GM19324 (cell line): ENCODE results near the gene SH3BGR.

Experiments used
- ATAC-seq: cut with Tn5 transposase; IDR thresholded peaks from one replicate; pipeline ENCODE4 v1.9.1; 2021; ENCODE audit warnings: mild to moderate bottlenecking, moderate library complexity; ENCODE audit not compliant: unreplicated experiment, low FRiP score

Gene SH3BGR

DNA sequence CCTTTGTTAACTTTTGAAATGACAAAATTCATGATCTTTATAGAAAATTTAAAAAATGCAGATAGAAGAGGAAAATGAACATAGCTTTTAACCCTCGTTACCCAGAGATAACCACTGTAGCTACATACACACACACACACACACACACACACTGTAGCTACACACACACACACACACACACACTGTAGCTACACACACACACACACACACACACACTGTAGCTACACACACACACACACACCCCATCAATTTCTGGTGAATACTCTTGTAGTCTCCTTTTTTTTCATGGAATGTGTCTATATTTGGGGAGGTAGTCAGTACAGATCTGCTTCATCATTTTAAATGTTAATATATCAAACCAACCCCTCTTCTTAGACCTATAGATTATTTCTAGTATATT is 58.5 kb downstream of the SH3BGR start:
- no peak for ATAC-seq

DNA sequence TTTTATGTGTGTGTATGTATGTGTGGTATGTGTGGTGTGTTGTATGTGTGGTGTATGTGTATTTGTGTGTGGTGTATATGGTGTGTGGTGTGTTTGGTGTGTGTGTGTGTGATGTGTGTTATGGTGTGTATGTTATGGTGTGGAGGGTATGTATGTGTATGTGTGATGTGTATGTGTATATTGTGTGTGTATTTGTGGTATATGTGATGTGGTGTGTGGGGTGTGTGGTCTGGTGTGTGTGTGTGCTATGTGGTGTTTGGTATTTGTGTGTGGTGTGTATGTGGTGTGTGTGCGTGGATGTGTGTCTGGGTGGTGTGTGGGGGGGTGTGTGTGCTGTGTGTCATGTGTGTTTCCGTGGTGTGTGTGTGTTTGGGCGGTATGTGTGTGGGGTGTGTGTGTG is 59.3 kb downstream of the SH3BGR start:
- ATAC-seq: no peak

DNA sequence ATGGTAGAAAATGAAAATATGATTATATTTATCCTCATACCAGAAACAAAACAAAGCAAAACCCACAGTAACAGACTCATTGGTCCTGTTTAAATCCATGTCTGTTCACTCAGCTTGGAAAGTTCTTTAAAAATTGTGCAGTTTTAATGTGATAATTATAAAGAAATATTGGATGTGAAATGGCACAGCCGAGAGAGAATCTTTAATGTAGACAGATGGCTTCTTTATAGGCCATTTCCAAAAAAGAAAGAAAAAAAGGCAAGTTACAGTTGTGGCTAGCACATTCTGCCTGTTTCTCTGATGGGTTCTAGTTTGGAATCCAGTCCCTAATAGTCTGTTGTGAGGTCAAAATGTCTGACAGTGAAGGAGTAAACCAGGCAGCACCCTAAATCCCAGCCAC is 62.0 kb downstream of the SH3BGR start:
- no peak for ATAC-seq

DNA sequence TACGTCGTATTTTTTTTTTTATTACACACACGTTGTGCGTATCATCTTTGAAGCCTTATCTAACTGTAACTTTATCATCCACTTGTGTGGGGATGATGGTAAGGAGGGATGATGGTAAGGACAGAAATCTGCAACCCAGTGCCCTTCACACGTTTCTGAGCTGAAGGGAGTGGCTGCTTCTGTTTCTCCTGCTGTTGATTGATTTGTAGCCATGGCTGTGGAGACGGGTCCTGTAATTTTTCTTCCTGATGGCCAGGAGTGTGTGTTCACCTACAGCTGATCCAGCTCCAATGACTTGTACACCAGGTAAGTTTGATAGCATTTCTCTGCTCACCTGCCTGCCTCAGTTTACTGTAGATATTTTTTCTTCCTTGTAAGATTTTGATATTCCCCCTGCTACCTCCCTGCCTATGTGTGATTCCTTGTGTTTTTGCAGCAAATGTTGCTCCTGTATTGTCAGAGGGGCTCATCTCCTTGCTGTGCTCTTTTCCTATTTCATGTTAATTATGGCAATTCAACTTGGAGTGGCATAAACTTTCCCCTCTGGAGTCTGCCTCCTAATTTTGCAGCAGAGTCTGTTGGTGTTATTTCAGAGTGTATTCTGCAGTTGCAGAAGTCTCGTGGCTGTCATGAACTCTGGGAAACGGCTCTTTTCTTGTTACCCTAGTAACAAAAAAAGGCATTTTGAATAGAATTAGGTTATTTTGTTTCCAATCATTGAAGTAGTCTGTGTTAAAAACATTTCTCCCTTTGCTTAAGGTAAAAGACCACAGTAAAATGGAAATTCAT is 64.1 kb downstream of the SH3BGR start:
- no peak for ATAC-seq

DNA sequence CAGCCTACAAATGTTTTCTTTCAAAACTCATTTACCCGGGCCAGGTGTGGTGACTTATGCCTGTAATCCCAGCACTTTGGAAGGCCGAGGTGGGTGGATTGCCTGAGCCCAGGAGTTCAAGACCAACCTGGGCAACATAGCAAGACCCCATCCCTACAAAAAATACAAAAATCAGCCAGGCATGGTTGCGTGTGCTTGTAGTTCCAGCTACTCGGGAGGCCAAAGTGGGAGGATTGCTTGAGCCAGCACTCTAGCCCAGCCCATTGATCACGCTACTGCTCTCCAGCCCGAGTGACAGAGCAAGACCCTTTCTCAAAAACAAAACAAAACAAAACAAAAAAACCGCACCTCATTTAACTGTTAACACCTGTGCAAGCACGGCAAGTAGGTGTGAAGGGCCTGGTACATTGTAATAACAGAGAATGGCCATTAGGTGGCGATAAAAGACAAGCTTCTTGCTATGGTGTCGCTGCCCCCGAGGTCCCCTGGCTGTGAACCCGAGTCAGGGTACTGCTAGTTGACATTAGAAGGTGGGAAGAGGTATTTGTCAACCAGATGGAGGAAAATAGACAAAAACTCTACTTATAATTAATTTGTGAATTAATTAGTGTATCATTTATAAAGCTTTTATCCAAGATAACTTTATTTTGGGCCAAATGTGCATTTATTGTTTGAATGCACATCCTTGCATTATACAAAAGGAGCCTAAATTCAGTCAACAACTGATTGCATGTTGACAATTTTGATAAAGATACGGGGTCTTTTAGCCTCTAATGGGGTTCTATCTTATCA is 66.5 kb downstream of the SH3BGR start:
- ATAC-seq: peak; percentile 59

DNA sequence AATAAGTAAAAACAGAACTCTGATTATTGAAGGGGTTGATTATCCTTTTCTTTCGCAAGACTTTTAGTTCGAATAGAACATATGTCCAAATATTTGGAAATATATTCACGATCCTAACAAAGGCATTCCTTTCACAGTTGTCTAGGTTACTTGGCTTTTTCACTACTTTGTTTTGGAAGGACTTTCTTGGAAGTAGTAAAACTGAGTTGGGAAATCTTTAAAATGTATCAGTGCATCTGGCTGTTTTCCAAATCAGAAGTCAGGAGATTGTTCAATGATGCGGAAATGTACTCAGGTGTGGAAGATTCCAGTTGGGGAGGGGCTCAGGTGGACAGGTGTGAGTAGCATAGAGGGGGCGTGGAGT is 67.1 kb downstream of the SH3BGR start:
- ATAC-seq: no peak

DNA sequence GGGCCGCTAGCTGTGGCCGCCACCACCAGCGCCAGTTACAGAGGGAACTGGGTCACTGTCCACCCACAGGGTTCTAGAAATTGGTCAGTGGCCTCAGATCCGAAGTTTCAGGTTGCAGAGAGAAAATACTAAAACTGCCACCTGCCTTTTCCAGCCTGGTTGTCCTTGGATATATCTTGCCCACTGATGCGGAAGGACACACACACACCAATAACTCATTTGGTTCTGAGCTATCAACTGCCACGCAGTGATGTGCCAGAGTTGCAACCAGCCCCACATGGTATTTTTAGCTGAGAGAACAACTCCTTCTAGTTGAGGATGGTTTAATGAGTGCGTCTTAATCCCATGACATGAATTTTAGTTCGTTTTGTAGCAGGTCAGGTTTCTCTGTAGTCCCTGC is 68.1 kb downstream of the SH3BGR start:
- ATAC-seq: no peak

DNA sequence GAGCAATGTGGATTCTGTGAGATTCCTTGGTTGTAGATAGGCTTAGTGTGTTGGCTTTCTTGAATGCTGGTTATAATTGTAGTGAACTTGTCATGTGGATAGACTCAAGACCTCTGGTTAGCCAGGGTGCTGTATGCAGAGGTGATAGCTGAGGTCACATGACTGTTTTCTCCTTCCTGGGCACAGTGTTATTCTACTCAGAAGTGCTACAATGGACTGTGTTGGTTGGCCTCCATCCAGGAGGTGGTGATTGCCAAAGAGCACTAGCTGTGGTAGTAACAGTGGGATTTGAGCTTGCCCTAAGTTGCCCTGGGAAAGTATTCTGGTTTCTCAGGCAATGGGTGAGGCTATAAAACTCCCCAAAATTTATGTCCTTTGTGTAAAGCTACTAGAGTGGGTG is 71.6 kb downstream of the SH3BGR start:
- no peak for ATAC-seq

DNA sequence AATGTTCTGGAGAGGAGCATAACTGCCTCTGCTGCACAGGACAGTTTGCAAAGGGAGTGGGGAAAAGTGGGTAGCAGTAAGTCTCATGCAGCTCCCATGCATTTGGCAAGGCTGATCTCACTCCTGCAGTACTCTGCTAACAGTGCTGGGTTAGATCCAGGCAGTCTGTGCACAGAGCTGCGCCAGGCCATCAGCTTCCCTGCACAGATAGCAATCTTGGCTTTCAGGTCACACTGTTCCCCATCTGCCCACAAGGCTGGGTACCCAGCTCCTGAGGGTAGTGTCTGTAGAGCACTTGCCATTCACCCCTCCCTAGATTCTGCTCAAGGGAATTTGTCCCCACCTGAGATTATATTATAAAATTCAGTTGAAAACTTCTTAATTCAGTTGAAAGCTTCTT is 72.1 kb downstream of the SH3BGR start:
- ATAC-seq: no peak

DNA sequence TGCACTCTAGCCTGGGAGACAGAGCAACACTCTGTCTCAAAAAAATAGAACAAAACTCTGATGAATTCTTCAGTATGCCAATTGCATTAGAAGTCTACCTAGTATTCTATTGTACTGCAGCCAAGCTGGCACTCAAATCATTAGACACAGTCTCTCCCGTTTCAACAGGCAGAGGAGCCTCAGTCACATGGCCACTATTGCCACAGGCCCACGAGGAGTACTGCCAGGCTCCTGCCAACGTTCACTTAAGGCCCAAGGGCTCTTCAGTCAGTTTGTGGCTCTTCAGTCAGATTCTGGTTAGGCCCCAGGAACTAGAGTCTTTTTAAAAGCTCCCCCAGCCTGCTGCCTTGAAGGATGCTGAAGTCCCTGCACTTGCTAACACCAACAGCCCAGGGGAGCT is 73.4 kb downstream of the SH3BGR start:
- ATAC-seq: no peak

DNA sequence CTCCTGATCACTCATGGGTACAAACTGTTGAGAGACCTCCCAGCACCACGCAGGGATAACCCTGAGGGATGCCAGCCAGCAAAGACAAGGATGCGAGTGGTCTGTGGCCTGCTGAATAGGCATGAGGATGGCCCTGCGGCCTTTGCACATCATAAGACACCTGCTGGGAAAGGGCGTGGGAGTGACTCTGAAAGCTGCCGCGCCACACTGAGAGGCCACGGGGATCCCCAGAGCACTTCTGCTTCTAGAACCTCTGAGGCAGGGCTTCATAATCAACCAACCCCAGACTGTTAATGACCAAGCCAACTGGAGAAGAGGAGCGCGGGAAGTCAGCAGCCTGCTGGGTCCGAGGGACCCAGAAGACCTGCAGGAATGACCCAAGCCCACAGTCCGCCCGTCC is 73.8 kb downstream of the SH3BGR start:
- no peak for ATAC-seq

DNA sequence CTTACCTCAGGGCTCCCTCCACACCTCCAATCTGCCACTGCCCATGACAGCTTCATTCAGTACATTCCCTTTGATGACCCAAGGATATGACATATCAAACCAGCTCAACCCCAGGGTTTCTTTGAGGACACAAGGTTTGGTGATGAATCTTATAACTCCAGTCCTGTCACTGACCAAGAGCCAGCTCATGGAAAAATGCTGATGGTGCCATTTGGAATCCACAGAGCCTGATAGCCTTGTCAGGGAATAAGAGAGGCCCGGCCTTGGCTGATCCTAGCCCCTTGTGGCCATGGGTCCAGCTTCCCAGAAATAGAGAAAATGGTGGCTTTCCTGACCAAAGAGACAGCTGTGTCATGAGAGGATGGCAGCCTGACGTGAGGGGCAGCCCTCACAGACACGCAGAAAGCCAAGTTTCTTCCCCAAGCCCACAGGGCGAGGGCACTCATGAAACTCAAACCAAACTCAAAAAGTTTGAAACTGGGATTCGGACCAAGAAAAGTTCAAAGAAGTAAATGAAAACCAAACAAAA is 75.4 kb downstream of the SH3BGR start:
- ATAC-seq: no peak

DNA sequence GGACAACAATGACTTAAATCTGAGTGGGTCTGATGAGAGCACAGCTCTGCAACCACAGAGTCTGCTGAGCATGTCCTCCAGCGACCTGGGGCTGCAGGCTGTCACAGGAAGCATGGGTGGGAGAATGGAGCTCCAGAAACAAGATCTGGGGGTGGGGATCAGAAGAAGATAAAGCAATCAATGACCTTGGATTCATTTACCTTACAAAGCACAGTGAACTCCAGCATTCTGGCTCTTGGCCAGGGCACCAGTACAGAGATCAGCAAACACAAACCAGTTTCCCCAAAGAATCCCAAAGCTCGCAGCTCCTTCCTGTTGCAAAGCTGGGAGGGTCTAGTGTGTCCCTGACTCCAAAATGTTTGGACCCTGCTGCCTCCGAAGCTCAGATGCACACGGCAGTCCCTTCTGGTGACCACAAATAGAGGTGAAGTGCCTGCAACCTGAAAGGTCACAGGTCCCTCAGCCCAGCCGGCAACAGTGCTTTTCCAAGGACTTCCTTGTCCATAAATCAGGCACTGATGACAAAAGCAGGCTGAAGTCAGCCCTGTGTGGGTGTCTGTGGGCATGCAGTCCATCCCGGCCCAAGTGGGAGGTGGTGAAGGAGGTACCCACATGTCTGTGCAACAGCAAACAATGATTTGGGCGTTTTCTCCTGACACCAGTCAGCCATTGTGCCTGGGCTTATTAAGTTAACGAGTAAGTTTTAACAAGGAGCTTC is 76.1 kb downstream of the SH3BGR start:
- no peak for ATAC-seq

DNA sequence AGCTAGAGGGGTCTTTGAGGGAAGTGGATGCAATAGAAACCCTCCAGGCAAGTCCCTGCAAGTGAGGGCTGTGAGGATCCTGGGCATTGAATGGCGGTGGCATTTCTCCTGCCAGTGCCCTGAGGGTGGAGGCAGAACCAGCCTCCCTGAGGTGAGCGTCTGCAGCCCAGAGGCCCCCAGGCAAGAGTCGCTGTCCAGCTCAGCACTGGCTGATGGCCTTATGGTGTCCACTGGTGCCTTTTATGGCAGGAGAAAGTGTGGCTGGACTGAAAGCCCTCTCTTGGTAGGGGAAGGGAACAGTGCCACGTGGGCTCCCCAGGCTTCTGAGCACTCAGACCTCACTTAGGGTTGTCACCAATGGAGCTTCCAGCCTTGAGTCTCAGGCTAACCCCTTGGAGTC is 77.3 kb downstream of the SH3BGR start:
- ATAC-seq: no peak

DNA sequence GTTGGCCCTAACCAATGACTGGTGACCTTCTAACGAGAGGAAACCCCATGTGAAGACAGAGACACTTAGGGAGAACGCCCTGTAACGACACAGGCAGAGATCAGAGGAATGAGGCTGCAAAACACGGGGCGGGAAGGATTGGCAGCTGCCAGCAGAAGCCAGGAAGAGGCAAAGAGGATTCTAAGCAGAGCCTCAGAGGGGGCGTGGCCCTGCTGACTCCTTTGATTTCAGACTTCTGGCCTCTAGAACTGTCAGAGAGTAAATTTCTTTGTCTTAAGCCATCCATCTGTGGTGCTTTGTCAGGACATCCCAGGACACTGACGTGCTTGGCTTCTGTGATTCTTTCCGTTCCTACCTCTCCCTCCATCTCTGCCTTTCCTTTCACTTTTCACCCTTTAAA is 79.3 kb downstream of the SH3BGR start:
- no peak for ATAC-seq

DNA sequence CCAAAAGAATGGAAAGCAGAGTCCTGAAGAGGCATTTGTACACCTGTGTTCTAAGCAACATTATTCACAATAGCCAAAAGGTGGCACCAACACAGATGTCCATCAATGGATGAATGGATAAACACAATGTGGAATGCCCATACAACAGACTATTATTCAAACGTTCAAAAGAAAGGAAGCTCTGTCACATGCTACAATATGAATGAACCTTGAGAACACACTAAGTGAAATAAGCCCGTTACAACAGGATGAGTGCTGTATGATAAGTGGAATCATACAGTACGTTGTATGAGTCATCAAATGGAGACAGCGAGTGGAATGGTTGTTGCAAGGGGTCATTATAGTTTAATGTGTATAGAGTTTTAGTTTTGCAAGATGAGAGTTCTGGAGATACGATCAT is 80.1 kb downstream of the SH3BGR start:
- no peak for ATAC-seq

DNA sequence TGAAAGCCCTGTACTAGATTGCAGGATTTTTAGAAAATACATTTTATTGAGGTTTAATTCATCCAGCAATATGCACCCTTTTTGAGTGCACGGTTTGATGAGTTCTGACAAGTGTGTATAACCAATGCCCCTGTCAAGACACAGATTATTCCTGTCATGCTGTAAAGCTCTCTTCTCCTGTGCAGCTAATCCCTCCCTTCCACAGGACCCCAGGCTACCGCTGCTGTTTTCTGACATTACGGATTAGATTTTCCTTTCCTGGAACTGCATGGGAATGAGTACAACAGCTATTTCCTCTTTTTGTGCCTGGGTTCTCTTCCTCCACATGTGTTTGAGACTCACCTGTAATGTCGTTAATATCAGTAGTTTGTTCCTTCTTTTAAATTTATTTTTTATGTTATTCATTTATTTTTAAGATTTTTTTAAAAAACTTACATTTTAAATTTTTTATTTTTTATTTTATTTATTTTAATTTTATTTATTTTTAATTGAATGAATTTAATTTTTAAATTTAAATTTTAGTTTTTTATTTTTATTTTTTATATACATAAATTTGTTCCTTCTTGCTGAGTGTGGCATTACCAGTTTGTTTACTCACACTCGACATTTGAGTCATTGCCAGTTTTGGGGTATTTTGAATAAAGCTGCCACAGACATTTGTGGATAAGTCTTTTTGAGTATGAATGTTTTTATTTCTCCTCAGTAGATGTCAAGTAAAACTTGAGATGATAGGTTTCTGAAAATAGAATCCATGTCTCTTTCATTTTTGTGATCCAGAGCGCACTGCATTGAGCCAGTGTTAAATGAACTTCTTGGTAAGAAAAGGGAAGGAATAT is 82.0 kb downstream of the SH3BGR start:
- no peak for ATAC-seq

DNA sequence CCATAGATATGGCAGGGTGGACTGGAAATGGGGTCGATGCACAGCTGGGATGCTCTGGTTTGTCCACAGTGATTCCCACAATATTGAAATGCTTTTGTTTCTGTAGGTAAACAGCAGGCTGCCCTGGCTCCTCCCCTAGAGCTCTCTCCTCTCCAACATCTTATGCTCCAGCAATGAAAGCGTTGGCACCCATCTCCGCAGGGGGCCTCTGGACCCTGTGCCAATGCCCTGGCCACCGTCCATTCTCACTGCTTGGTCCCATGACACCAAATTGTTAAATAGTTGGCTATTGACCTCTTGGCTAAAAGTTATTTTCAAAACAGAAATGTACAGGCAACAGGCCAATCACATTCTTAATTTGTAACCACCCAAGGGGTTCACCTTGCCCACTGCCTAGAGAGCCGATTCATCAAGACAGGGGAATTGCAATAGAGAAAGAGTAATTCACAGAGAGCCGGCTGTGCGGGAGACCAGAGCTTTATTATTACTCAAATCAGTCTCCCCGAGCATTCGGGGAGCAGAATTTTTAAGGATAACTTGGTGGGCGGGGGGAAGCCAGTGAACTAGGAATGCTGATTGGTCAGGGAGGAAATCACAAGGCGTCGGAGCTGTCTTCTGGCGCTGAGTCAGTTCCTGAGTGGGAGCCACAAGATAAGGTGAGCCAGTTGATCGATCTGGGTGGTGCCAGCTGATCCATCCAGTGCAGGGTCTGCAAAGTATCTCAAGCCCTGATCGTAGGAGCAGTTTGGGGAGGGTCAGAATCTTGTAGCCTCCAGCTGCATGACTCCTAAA is 84.1 kb downstream of the SH3BGR start:
- no peak for ATAC-seq

DNA sequence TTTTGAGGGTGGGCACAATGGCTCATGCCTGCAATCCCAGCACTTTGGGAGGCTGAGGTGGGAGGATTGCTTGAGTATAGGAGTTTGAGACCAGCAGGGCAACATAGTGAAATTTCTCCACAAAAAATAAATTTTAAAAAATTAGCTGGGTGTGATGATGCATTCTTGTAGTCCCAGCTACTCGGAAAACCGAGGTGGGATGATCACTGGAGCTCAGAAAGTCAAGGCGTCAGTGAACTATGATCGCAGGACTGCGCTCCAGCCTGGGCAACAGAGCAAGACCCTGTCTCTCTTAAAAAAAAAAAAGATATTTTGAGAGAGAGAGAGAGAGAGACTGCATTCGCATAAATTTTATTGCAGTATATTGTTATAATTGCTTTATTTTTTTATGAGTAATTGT is 85.1 kb downstream of the SH3BGR start:
- ATAC-seq: no peak

DNA sequence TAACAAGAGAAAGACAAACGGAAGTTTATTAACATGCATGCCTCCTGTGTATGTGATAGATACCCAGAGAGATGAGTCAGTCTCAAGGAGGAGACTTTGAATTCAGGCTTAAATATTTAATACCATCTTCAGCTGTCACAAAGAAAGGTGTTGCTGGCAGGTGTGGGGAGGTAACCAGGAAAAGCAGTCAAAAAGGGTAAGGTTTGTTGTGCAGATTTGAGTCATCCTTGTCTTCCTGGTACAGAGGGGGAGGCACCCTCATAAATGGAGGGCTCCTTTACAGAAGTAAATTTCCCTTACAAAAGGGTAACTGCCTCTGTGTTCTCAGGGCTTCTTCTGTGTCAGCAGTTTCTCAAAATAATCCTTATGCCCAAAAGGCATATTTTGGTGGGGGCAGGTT is 85.8 kb downstream of the SH3BGR start:
- no peak for ATAC-seq
